Measurements from ENCODE around the gene ACSF3.

Gene ACSF3

DNA sequence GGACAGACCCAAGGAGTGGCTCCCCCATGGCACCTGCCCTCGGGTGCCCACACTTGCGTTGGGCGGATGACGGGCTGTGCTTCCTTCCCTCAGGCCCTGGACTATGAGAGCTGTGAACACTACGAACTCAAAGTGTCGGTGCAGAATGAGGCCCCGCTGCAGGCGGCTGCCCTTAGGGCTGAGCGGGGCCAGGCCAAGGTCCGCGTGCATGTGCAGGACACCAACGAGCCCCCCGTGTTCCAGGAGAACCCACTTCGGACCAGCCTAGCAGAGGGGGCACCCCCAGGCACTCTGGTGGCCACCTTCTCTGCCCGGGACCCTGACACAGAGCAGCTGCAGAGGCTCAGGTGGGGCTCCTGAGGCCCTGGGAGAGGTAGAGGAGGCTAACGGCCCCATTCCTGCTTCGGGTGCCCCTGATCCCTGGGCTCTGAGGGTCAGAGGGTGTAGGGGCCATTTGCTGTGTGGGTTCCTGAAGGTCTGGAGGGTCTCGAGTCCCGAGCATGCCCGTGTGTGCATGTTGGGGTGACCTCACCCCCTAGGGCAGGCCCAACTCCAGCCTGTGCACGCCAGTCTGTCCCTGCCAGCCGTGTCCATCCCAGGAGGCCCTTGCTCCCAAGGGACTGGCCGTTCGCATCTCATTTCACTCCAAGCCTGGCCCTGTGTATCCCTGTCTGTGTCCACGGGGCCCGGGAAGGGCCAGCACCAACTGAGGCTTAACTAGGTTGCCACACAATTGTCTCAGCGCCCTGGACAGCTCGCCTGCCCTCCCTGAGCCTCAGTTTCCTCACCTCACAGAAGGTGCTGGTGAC, 96.7 kb downstream of the ACSF3 start:
- DNase-seq (ENCODE audit: low spot score) = no peak

DNA sequence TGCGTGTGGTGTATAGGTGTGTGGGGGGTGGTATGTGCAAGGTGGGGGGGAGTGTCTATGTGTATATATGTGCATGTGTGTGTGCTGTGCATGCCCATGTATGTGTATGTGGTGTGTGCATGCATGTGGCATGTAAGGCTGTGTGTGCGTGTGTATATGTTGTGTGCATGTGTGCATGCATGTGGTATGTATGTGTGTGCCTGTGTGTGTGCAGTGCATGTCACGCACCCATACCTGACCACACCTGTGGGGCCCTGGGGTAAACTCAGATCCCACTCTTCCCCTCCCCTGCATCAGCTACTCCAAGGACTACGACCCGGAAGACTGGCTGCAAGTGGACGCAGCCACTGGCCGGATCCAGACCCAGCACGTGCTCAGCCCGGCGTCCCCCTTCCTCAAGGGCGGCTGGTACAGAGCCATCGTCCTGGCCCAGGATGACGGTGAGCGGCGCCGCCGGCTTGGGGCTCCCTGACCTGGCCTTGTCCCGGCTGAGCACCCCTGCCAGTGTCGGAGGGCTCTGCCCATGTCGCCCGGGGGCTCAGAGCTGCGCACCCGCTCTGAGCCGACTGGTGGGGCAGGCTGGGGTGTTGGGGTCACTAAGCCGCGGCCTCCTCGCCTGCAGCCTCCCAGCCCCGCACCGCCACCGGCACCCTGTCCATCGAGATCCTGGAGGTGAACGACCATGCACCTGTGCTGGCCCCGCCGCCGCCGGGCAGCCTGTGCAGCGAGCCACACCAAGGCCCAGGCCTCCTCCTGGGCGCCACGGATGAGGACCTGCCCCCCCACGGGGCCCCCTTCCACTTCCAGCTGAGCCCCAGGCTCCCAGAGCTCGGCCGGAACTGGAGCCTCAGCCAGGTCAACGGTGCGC, 97.6 kb downstream of the ACSF3 start:
- DNase-seq (ENCODE audit: low spot score) = no peak

DNA sequence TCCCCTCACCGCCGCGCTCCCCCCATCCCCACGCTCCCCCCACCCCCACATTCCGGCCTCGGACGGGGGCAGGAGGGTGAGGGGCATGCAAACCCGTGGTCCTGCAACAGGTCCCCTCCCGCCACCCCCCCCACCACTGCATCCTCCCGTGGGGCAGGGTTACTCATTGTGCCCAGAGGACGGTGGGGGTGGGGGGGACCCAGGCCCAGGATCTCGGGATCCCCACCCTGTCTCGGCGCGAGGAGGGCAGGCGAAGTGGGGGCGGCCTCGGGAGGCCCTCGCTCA, 98.2 kb downstream of the ACSF3 start:
- no peak for DNase-seq (ENCODE audit: low spot score)

DNA sequence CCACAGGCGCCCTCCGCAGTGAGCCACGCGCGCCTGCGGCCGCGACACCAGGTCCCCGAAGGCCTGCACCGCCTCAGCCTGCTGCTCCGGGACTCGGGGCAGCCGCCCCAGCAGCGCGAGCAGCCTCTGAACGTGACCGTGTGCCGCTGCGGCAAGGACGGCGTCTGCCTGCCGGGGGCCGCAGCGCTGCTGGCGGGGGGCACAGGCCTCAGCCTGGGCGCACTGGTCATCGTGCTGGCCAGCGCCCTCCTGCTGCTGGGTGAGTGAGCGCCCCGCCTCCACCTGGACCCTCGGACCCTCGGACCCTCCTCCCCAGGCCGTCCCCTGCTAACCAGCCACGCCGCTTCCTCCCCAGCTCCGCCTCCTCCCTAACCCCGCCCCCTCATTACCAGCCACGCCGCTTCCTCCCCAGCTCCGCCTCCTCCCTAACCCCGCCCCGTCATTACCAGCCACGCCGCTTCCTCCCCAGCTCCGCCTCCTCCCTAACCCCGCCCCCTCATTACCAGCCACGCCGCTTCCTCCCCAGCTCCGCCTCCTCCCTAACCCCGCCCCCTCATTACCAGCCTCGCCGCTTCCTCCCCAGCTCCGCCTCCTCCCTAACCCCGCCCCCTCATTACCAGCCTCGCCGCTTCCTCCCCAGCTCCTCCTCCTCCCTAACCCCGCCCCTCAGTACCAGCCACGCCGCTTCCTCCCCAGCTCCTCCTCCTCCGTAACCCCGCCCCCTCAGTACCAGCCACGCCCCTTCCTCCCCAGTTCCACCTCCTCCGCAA, 98.7 kb downstream of the ACSF3 start:
- DNase-seq (ENCODE audit: low spot score) = peak; percentile 94

DNA sequence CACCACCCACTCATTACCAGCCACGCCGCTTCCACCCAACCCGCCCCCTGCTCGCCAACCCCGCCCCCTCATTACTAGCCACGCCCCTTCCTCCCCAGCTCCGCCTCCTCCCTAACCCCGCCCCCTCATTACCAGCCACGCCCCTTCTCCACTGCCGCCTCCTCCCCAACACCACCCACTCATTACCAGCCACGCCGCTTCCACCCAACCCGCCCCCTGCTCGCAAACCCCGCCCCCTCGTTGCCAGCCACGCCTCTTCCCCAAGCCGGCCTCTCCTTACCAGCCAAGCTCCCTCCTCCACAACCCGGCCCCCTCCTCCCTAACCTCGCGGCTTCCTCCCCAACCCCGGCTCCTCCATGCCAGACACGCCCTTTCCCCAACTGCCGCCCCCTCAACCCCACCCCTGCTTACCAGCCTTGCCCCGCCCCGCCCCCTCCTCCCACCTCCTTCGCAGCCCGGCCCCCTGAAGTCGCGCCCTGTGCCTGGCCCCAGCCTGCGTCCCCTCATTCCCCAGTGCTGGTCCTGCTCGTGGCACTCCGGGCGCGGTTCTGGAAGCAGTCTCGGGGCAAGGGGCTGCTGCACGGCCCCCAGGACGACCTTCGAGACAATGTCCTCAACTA, 99.4 kb downstream of the ACSF3 start:
- peak; percentile 83 for DNase-seq (ENCODE audit: low spot score)

DNA sequence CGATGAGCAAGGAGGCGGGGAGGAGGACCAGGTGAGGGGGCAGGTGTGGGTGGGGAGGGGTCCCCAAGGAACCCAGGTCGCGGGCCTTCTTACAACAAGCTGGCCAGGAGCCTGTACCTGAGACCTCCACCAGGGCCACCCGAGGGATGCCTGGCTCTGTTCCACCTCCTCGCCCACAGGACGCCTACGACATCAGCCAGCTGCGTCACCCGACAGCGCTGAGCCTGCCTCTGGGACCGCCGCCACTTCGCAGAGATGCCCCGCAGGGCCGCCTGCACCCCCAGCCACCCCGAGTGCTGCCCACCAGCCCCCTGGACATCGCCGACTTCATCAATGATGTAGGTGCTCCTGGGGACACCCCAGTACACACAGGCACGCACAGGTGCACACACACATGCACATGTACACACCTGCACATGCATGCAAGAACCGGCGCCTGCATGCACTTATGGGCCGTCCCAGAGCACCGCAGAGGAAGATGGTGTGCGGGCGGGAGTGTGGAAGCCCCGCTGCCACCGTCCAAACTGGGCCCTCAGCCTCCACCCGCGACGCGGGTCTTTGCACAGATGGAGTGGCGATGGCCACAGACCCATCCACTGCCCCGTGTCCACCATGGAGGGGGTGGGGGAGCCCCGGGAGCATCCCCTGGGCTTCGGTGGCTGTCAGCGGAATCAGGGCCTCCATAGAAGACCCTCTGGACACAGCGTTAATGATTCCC, 100.1 kb downstream of the ACSF3 start:
- no peak for DNase-seq (ENCODE audit: low spot score)

DNA sequence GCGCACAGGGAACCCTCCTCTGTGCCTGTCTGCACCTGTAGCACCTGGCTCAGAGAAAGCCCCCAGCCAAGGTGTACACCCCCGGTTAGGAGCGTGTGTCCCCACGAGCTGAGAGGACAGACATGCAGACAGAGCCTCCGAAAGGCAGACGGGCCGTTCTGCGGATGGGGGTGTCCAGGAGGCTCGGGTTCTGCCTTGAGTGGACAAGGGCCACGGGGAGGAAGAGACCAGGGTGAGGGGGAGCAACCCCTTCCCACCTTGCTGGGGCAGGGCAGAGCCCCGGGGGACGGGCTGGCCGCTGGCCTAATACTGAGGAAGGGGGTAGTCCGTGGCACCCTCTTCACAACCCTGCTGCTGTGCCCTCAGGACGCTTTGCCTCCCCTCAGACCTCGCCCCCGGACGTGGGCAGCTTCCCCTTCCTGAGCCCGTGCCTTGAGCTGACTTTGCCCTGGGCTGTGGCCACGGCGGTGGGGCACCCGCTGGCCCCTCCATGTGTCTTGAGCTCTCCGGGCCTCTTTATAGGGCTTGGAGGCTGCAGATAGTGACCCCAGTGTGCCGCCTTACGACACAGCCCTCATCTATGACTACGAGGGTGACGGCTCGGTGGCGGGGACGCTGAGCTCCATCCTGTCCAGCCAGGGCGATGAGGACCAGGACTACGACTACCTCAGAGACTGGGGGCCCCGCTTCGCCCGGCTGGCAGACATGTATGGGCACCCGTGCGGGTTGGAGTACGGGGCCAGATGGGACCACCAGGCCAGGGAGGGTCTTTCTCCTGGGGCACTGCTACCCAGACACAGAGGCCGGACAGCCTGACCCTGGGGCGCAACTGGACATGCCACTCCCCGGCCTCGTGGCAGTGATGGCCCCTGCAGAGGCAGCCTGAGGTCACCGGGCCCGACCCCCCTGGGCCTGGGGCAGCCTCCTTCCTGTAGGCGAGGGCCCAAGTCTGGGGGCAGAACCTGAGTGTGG, 101.0 kb downstream of the ACSF3 start:
- no peak for DNase-seq (ENCODE audit: low spot score)

DNA sequence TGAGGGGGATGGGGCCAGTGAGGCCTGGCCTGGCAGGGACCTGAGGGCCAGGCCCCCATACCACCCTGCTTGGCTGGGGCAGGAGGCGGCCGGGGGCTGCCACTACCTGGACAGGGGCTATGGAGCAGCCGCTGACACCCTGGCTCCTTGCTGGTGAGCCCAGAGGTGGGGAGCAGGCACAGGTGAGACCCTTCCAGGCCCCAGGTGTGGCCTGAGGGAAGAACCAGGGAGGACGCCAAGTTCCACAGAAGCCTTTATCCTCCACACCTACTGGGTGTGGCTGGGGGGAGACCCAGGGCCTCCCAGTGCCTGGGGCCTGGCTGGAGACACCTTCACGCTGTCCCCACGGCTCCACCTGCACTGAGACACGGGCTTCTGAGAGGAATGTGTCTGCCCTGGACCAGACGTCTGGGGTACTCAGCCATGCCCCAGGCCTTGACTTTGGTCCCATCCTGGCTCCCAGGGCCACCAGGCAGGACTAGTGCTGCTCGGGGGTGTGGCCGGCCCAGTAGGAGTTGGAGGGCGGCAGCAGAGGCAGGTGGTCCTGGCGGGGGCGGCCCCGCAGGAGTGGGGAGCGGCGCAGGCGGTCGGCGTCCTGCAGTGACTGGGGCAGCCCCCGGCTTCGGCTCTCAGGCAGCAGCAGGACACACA, 102.0 kb downstream of the ACSF3 start:
- DNase-seq (ENCODE audit: low spot score) = no peak

DNA sequence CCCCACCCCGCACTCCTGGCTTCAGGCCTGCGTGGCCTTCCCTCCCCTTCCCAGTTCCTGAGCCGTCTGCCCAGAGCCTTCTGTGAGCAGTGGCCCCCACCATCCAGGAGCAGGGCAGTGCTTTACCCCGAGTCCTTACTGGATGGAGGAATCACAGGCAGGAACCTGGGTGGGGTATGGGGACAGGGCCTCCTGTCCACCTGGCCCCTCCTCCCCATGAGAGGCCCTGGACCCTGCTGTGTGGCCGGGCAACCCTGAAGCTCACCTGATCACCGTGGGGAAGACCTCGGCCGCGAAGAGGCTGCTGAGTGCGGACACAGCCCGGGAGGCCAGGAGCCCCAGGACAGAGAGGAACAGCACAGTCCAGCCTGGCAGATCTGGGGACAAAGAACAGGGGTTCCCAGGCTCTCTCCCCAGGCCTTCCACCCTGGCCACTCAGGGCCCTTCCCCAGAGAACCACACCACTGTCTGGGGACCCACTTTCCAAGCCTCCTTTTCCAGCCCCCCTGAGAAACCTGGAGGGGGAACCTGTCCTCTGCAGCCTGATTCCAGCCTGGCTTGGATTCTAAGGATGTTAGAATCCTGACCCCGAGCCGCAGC, 103.5 kb downstream of the ACSF3 start:
- no peak for DNase-seq (ENCODE audit: low spot score)

DNA sequence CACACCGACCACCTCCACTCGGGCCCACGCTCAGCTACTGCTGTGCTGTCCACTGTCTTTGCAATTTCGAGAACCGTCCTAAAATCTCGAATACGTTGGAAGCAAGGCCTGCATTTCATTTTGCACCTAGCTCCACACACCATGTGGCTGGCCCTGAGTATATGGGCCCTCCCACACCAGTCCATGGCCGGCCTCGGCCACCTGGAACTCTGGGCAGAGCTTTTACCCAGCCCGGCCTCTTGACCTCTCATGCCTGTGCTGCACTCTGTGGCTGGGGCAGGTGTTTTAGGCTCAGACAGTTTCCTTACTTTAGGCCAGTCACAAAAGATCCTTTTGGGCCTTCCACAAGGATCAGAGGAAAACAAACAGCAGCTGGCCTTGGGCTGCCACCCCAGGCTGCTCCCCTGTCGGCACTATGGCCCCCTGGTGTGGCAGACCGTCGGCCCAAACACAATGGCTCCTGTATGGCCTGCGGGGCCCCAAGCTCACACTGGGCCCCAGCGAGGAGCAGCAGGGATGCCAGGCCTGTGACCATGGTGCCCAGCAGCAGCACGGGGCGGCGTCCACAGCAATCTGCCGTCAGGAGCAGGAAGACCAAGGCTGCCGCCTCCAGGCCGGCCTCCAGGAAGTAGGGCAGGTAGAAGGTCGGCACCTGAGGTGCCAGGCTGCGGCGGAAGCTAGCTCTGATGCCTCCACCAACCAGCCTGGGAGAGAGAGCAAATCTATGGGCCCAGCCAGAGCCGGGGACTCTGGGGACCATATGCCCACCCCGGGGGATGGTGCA, 104.2 kb downstream of the ACSF3 start:
- no peak for DNase-seq (ENCODE audit: low spot score)

DNA sequence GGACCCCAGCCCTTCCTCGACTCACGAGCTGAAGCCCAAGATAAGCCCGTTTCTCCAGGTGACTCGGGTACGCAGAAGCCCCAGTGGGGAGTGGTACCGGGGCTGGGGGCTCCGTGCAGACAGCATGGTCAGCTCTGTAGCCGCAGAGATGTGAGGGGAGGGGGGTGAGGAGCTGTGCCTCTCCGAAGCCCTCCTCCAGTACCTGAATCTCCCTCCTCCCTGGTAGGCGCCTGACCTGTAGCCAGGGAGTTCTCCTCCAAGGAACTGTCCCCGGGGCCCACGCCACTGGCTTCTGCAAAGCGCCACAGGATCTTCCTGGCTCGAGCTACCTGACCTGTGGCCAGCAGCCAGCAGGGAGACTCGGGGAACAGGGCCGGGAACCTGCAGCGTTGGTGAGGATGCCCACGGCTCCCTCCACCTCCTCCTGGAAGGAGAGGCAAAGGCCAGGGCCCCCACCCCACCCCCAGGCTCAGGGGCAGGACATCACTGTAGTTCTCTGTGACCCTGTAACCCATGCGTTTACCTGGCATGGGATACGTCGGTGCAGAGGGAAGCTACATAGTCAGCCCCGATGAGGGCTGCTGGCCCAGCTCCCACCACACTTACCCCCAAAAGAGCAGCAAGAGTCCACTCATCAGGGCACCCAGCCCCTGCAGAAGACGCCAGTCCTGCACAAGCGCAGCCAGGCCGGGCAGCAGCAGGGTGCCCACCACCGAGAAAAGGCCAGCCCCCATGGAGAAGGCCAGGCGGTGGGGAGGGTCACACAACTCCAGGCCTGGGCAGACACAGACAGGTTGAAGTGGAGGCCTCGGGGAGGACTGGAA, 105.0 kb downstream of the ACSF3 start:
- no peak for DNase-seq (ENCODE audit: low spot score)

DNA sequence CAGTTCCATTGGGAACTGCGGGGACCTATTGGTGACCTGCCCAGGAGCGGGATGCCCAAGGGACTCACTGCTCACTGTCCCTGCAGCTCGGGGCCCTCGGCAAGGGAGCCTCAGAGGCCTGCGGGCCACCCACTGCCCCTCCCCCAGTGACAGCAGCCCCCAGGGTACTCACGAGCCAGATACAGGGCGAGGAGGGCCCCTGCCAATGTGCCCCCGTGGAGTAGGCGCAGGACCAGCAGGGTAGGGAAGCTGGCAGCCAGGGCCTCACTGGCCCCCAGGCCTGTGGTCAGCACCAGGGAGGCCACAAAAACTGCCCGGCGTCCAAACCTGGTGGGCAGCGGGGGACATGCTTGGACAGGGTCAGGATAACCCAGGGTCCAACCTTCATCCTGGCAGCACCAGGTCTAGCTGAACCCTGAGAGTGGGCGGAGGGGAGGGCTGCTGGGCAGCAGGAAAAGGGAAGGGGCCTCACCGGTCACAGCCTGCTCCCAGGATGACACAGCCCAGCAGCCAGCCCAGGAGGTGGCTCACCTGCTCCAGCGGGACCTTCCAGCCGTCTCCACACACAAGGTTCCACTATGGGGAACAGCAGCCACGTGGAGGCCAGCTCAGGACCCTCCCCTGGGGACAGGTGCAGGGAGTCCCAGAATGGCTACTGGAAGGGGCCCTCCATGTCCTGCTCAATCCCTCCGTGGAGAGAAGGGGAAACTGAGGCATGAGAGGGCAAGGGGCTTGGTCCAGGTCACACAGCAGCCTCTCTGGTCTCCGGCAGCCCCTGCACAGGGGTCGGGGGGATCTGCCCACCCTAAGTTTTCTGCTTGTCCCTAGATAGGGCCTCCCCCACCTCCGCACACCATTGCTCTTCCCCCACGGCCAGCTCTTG, 105.8 kb downstream of the ACSF3 start:
- DNase-seq (ENCODE audit: low spot score) = no peak

DNA sequence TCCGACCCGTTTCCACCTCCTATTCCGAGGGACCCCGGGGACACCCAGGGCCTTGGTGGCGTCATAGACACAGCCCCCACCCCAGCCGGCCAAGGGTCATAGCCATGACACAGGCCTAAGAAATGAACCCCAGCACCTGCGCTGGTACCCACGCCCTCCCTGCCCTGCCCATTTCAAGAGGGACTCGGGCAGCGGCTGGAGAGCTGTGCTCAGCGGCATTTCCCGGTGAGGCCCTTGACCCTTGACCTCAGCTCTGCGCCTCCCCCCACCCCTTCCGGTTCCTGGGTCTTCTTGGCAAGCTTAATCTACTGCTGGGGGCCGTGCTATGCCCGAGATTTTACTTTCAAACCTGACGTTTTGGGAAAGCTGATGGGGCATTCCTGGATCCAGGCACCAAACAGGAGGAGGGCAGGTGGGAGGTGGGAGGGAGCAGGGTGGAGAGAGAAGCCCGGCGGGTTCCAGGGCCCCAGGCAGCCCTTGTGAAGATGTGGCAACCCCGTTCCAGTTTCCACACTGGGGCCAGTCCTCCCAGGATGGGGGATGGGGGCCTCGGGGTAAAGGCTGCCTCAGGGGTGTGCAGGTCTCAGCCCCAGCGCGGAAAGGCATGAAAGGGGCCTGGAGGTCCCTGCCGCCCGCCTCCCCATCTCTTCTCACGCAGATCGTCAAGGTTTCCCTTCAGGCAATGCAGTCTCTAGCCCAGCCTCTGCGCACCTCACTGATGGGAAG, 106.6 kb downstream of the ACSF3 start, which contains the start of gene SLC22A31:
Gene SLC22A31 (minus strand): TSS at position 414 of the 726 bp plus-strand sequence. CDS start 36 bp downstream, at position 378.
- DNase-seq (ENCODE audit: low spot score) = no peak

DNA sequence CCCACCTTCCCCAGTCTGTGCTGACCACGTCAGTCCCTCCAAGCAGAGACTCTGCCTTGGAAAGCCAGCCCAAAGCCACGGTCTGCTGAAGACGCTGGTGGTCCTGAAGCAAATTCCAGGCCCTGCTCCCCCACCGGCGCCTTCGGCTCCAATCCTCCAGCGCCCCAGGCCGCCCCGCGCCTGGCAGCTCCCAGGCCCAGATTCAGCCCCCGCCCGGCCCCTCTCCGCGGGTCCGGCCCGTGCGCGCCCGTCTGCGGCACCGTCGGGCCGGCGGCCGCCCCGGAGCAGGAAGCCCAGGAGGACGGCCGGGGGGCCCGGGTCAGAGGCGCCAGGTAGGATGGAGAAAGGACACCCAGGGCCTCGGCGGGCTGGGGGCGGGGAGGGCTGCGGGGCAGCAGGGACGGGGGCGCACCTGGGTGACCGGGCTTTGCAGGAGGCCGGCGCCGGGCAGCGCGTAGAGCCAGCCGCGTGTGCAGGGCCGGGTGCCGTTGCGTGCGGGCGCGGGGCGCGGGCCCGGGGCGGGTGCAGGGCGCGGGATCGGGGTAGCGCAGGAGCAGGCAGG, 107.3 kb downstream of the ACSF3 start:
- no peak for DNase-seq (ENCODE audit: low spot score)

Measured in NAMALWA (cell line).